Left ventricle myocardium inferior (tissue), 1 donor: ENCODE measurements around the gene GAN. TPM values are rescaled to one million over a fixed set of nuclear protein-coding genes. Genes with fewer than 3 reads are reported as not detected.

ENCODE experiments used
- DNase-seq: peaks from one replicate; pipeline ENCODE4 v3.0.0-alpha.2; 2020
- H3K27ac ChIP-seq: fragments of 200-600 bp; replicated peaks from 2 replicates; pipeline ENCODE4 v1.8.0; 2021
- H3K27me3 ChIP-seq: fragments of 200-600 bp; 2 replicates; pipeline ENCODE4 v1.8.0; 2021; ENCODE audit warnings: low read depth
- H3K36me3 ChIP-seq: fragments of 200-600 bp; 2 replicates; pipeline ENCODE4 v1.8.0; 2021
- H3K4me1 ChIP-seq: fragments of 200-600 bp; 2 replicates; pipeline ENCODE4 v1.8.0; 2021
- H3K4me3 ChIP-seq: fragments of 200-600 bp; 2 replicates; pipeline ENCODE4 v1.8.0; 2021; ENCODE audit warnings: mild to moderate bottlenecking, moderate library complexity
- H3K9me3 ChIP-seq: fragments of 200-600 bp; replicated peaks from 2 replicates; pipeline ENCODE4 v1.8.0; 2021
- CTCF ChIP-seq: fragments of 200-600 bp; IDR thresholded peaks from 2 replicates; pipeline ENCODE4 v1.8.0; 2021; ENCODE audit warnings: antibody characterized with exemption, mild to moderate bottlenecking, borderline replicate concordance
- intact Hi-C: fragments of 100-400 bp; cut with micrococcal nuclease; formaldehyde crosslinking; loops from one replicate; pipeline ENCODE4 v1.11.0; 2022
- total RNA-seq: library from RNA; stranded (reverse); fragmentation: NEBNext Ultra II Directional; extraction: Animal tissue kit (Norgen Biotek cat#: 25700); gene quantifications from one replicate; pipeline ENCODE4 v1.2.1, GENCODE V29; 2021
- donor health status: DM: no; HTN: yes; CAD: no; lungs with severe emphysema.

Gene GAN
- total RNA-seq, 1 donor from 2014 or later, result 9.0 TPM

DNA sequence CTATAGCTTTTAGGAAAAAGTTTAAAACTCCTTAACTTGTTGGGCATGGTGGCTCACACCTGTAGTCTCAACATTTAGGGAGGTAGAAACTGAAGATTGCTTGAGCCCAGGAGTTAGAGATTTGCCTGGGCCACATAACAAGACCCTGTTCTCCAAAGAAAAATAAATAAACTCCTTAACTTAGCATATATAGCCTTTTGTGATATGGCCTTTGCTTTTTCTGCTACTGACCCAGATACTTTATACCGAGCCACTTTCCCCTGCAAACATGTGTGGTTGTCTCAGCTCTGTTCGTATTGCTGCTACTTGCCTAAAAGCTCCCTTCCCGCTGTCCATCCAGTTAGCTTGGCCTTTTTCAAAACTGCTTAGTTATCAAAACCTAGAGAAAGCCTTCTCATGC lies 51.0 kb downstream of the GAN start:
- no peak overlapping the region for H3K27ac ChIP-seq
- no peak for TF ChIP-seq CTCF
- H3K9me3 ChIP-seq, result no peaks in the 10 kb centered on the region
- H3K27me3 ChIP-seq, result no peaks in the 10 kb centered on the region
- H3K36me3 ChIP-seq, result peaks cover 70% of the 10 kb centered on the region
- H3K4me1 ChIP-seq, result peaks cover 16% of the 10 kb centered on the region
- intact Hi-C loops, result loop anchor here (10.0 kb wide), 1 partner anchor 359 kb away; no protein-coding TSS in a partner anchor
- H3K4me3 ChIP-seq, result no peak overlapping the region
- DNase-seq, result no peak

GRCh38 chr16:81366316-81366932 lies 51.7 kb downstream of the GAN start:
- peaks cover 70% of the 10 kb centered on the region for H3K36me3 ChIP-seq
- no peak for DNase-seq
- peak; percentile 76 for TF ChIP-seq CTCF

GRCh38 chr16:81367821-81368220 lies 53.1 kb downstream of the GAN start:
- Histone ChIP-seq H3K36me3 (peaks cover 70% of the 10 kb centered on the region), H3K27ac (peak overlapping the region; percentile 77), H3K4me1 (peaks cover 16% of the 10 kb centered on the region), H3K9me3 (no peaks in the 10 kb centered on the region), H3K4me3 (no peak overlapping the region), H3K27me3 (no peaks in the 10 kb centered on the region)
- DNase-seq, result no peak
- intact Hi-C loops, result loop anchor here (10.0 kb wide), 1 partner anchor 357 kb away; no protein-coding TSS in a partner anchor
- no peak for TF ChIP-seq CTCF

More at GRCh38 chr16:81366316-81366932, 51.7 kb downstream of the GAN start:
- Histone ChIP-seq H3K27ac (no peak overlapping the region), H3K27me3 (no peaks in the 10 kb centered on the region), H3K4me3 (no peak overlapping the region), H3K9me3 (no peaks in the 10 kb centered on the region), H3K4me1 (peaks cover 16% of the 10 kb centered on the region)
- intact Hi-C loops, result loop anchor here (10.0 kb wide), 1 partner anchor 358 kb away; no protein-coding TSS in a partner anchor

GRCh38 chr16:81369888-81370504 lies 55.2 kb downstream of the GAN start:
- Histone ChIP-seq H3K9me3 (no peaks in the 10 kb centered on the region), H3K36me3 (peaks cover 53% of the 10 kb centered on the region), H3K4me1 (peaks cover 16% of the 10 kb centered on the region), H3K27ac (no peak overlapping the region), H3K27me3 (no peaks in the 10 kb centered on the region), H3K4me3 (no peak overlapping the region)
- TF ChIP-seq CTCF, result no peak
- DNase-seq, result no peak
- intact Hi-C loops, result loop anchor here (10.0 kb wide), 1 partner anchor 355 kb away; no protein-coding TSS in a partner anchor

DNA sequence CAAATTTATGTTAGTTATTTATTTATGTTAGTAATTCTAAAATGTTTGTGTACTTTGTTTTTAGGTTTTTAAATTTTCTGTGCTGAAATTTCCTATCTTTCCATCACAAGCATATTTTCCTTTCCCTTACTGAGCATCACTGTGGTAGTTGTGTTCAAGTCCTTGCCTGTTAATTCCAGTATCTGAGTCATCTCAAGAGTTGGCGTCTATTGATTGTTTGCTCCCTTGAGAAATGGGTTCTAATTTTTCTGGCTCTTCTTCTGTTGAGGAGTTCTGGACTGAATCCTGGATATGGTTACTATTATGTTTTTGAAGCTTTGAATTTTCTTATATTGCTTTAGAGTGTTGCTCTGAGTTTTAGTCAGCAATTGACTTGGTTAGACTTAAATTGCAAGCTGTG lies 56.3 kb downstream of the GAN start:
- H3K36me3 ChIP-seq, result peaks cover 42% of the 10 kb centered on the region
- DNase-seq, result no peak
- H3K4me1 ChIP-seq, result peaks cover 16% of the 10 kb centered on the region
- no peaks in the 10 kb centered on the region for H3K9me3 ChIP-seq
- TF ChIP-seq CTCF, result no peak
- no peaks in the 10 kb centered on the region for H3K27me3 ChIP-seq
- intact Hi-C loops, result no loop called here
- H3K27ac ChIP-seq, result no peak overlapping the region
- no peak overlapping the region for H3K4me3 ChIP-seq
